GM12878 (cell line): ENCODE measurements around the gene TGM5. TPM values are rescaled to one million over a fixed set of nuclear protein-coding genes. Genes with fewer than 3 reads are reported as not detected.

Source experiments
- ATAC-seq: fragments of 200-7000 bp; cut with Tn5 transposase; 3 replicates; pipeline ENCODE4 v1.9.1; 2020; ENCODE audit warnings: mild to moderate bottlenecking, moderate library complexity
- BruUV-seq: library from RNA; stranded (reverse); fragments of 400-500 nt; replicated peaks from 2 replicates; lab custom pipeline; 2021; lab: Mats Ljungman, UMichigan
- CTCF ChIA-PET: fragments of 300-600 bp; sonication (Branson Sonifier 250); formaldehyde crosslinking; extraction: SDS; loops from one replicate; lab custom pipeline; 2021; ENCODE audit warnings: inconsistent platforms; lab: Yijun Ruan, JAX
- POLR2A ChIA-PET: fragments of 350-600 bp; formaldehyde crosslinking; extraction: SDS; loops from one replicate; lab custom pipeline; 2021; ENCODE audit warnings: inconsistent platforms; lab: Charles Lee
- RAD21 ChIA-PET: fragments of 300-600 bp; sonication (Branson Sonifier 250); formaldehyde crosslinking; loops from one replicate; lab custom pipeline; 2023; ENCODE audit warnings: antibody characterized with exemption; ENCODE audit not compliant: unreplicated experiment; lab: Charles Lee
- SMC1A ChIA-PET: fragments of 300-600 bp; sonication (Branson Sonifier 250); formaldehyde crosslinking; loops from one replicate; lab custom pipeline; 2023; ENCODE audit not compliant: unreplicated experiment, uncharacterized antibody; lab: Charles Lee
- DNase-seq: peaks from one replicate; pipeline ENCODE4 v3.0.0-alpha.2; 2011; ENCODE audit warnings: low read depth, low spot score
- FAIRE-seq: peaks from 3 replicates; lab custom pipeline; 2011; peaks lifted over from hg19 to GRCh38; lab: Jason Lieb, UNC
- H2AFZ ChIP-seq: 2 replicates; pipeline ENCODE4 v1.6.0; 2011; ENCODE audit warnings: low read depth, low read length, control low read depth; ENCODE audit not compliant: control insufficient read depth
- H3K27ac ChIP-seq: 2 replicates; pipeline ENCODE4 v1.5.1; 2011; ENCODE audit warnings: control low read depth; ENCODE audit not compliant: control insufficient read depth, insufficient read depth
- H3K27me3 ChIP-seq, 2 experiments: replicated peaks in 1 of 2; 2 replicates each; pipeline versions ENCODE4 v1.6.0 to v1.6.1; 2011; ENCODE audit warnings: low read length in 1 of 2; ENCODE audit not compliant: control insufficient read depth in 2 of 2, insufficient read depth in 2 of 2
- H3K36me3 ChIP-seq, 2 experiments: 2 replicates each; pipeline ENCODE4 v1.5.1; 2011; ENCODE audit warnings: low read length in 1 of 2; ENCODE audit not compliant: control insufficient read depth in 2 of 2, insufficient read depth in 2 of 2
- H3K4me1 ChIP-seq: 2 replicates; pipeline ENCODE4 v1.6.1; 2011; ENCODE audit warnings: mild to moderate bottlenecking, low read length, moderate library complexity, mixed read lengths; ENCODE audit not compliant: control insufficient read depth, insufficient read depth
- H3K4me2 ChIP-seq: 2 replicates; pipeline ENCODE4 v1.6.0; 2011; ENCODE audit warnings: control low read depth; ENCODE audit not compliant: control insufficient read depth, insufficient read depth
- H3K4me3 ChIP-seq: fragments of 200-600 bp; sonication (generic); 2 replicates; pipeline ENCODE4 v1.5.1; 2016
- H3K79me2 ChIP-seq: 2 replicates; pipeline ENCODE4 v1.6.0; 2011; ENCODE audit warnings: low read length; ENCODE audit not compliant: control insufficient read depth, insufficient read depth
- H3K9ac ChIP-seq: 2 replicates; pipeline ENCODE4 v1.8.0; 2011; ENCODE audit warnings: low read length, control low read depth, mixed read lengths; ENCODE audit not compliant: control insufficient read depth, insufficient read depth
- H3K9me3 ChIP-seq: replicated peaks from 3 replicates; pipeline ENCODE4 v1.5.1; 2011; ENCODE audit warnings: mild to moderate bottlenecking, low read length; ENCODE audit not compliant: control insufficient read depth, insufficient read depth
- H4K20me1 ChIP-seq: 2 replicates; pipeline ENCODE4 v1.6.0; 2011; ENCODE audit not compliant: control insufficient read depth, insufficient read depth
- E4F1 ChIP-seq: fragments of 450-650 bp; IDR thresholded peaks from 2 replicates; pipeline ENCODE4 v1.6.1; 2018; ENCODE audit warnings: borderline replicate concordance, mild to moderate bottlenecking; ENCODE audit not compliant: partially characterized antibody
- EGR1 ChIP-seq, 2 experiments: IDR thresholded peaks; 1 replicate in 1 of 2; 2 replicates in 1 of 2; pipeline ENCODE4 v1.6.1; 2011 to 2012; ENCODE audit warnings: low read depth in 2 of 2, low read length in 2 of 2, borderline replicate concordance in 1 of 2, mild to moderate bottlenecking in 1 of 2, moderate library complexity in 1 of 2
- GATAD2B ChIP-seq: fragments of 450-650 bp; conservative IDR thresholded peaks from 2 replicates; pipeline ENCODE4 v1.6.1; 2017; ENCODE audit warnings: low read depth, mild to moderate bottlenecking, moderate library complexity
- IKZF2 ChIP-seq, 2 experiments: fragments of 450-650 bp; IDR thresholded peaks; 2 replicates each; pipeline ENCODE4 v1.6.1; 2017; ENCODE audit warnings: mild to moderate bottlenecking in 2 of 2, moderate library complexity in 2 of 2
- NR2C1 ChIP-seq: fragments of 450-650 bp; IDR thresholded peaks from 2 replicates; pipeline ENCODE4 v1.6.1; 2017; ENCODE audit warnings: antibody characterized with exemption, mild to moderate bottlenecking, moderate library complexity
- NR2C2 ChIP-seq: IDR thresholded peaks from 2 replicates; pipeline ENCODE4 v1.6.1; 2011; ENCODE audit warnings: borderline replicate concordance, low read depth; ENCODE audit not compliant: control insufficient read depth, insufficient read length
- RAD21 ChIP-seq: IDR thresholded peaks from 2 replicates; pipeline ENCODE4 v1.6.1; 2011; ENCODE audit warnings: mild to moderate bottlenecking, low read depth, low read length, moderate library complexity; ENCODE audit not compliant: insufficient read depth
- RFX5 ChIP-seq: IDR thresholded peaks from 2 replicates; pipeline ENCODE4 v1.6.1; 2011; ENCODE audit warnings: low read depth, low read length, improper control_type of control experiment
- SIX5 ChIP-seq: IDR thresholded peaks from 2 replicates; pipeline ENCODE4 v1.6.1; 2011; ENCODE audit warnings: mild to moderate bottlenecking, low read depth, low read length, moderate library complexity; ENCODE audit not compliant: severe bottlenecking
- TARDBP ChIP-seq: IDR thresholded peaks from 2 replicates; pipeline ENCODE4 v1.6.1; 2016; ENCODE audit warnings: borderline replicate concordance
- ZNF217 ChIP-seq: fragments of 450-650 bp; IDR thresholded peaks from 2 replicates; pipeline ENCODE4 v1.6.1; 2017; ENCODE audit warnings: antibody characterized with exemption, mild to moderate bottlenecking
- ZNF592 ChIP-seq: fragments of 450-650 bp; IDR thresholded peaks from 2 replicates; pipeline ENCODE4 v1.6.1; 2017; ENCODE audit warnings: mild to moderate bottlenecking, moderate library complexity
- ZNF687 ChIP-seq: fragments of 450-650 bp; IDR thresholded peaks from 2 replicates; pipeline ENCODE4 v1.6.1; 2017; ENCODE audit warnings: mild to moderate bottlenecking, moderate library complexity
- WGBS: methylation state at CpG from one replicate; pipeline ENCODE4 v1.1.6; 2016; ENCODE audit warnings: low lambda C conversion rate; ENCODE audit not compliant: insufficient replicate concordance, insufficient coverage; ENCODE audit errors: missing lambda C conversion rate; 5-methylcytosine and 5-hydroxymethylcytosine counted together
- in situ Hi-C: fragments of 300-500 bp; cut with MboI; formaldehyde crosslinking; loops from 9 replicates; pipeline ENCODE4 v1.14.3; 2018; ENCODE audit warnings: mixed read lengths
- intact Hi-C: fragments of 100-400 bp; cut with micrococcal nuclease; formaldehyde crosslinking; loops from one replicate; pipeline ENCODE4 v1.14.2; 2022; ENCODE audit not compliant: unreplicated experiment
- polyA plus RNA-seq, 11 experiments: library from polyadenylated mRNA; depleted of rRNA in 4 of 11; unstranded in 6 of 11; stranded (reverse) in 5 of 11; fragments of >200 nt; fragmentation: Nextera tagmentation in 4 of 11; fragmentation: Illumina TruSeq in 1 of 11; extraction: Ambion mirVana in 4 of 11; extraction: Trizol in 1 of 11; gene quantifications; 1 replicate in 1 of 11; 2 replicates in 10 of 11; pipeline versions ENCODE4 v1.2.1 to v1.2.3, GENCODE V29; 2011 to 2016; ENCODE audit warnings: inconsistent platforms in 2 of 11, missing spikeins in 2 of 11, low read depth in 1 of 11
- total RNA-seq, 4 experiments: library from RNA; depleted of rRNA in 3 of 4; stranded (reverse); fragments of >200 nt in 3 of 4; fragmentation: Illumina TruSeq in 1 of 4; extraction: Trizol in 1 of 4; gene quantifications; 2 replicates each; pipeline versions ENCODE4 v1.2.1 to v1.2.3, GENCODE V29; 2013 to 2021

Gene TGM5
- total and polyA plus RNA-seq, 10 of the 15 experiments (the other 5 are each of a cell fraction or from before 2014, with no cell fraction given), result 4.4 to 27.1 (median 5.6) TPM

GRCh38 chr15:43243020-43243645 is 23.6 kb downstream of the TGM5 start:
- H3K36me3 ChIP-seq, result no peaks in the 10 kb centered on the region
- RAD21 ChIA-PET, result interaction anchor here (0.5 to 1.3 kb wide), 4 partner anchors 23 to 1055 kb away, joined by 3 to 6 read pairs (median 3); no protein-coding TSS in a partner anchor
- peaks cover 20% of the 10 kb centered on the region for H3K4me1 ChIP-seq
- DNase-seq (no peak), FAIRE-seq (no peak), ATAC-seq (no peak)
- CTCF ChIA-PET, result interaction anchor here (1.9 to 4.1 kb wide), 3 partner anchors 11 to 42 kb away, joined by 5 to 24 read pairs (median 7); no protein-coding TSS in a partner anchor
- POLR2A ChIA-PET, result no interaction called here
- no peak overlapping the region for H3K9ac ChIP-seq
- H3K27ac ChIP-seq, result no peak overlapping the region
- in situ Hi-C loops (no loop called here), intact Hi-C loops (no loop called here)
- whole genome bisulfite sequencing, result 86% methylated on average over 2 of the region's 2 CpGs
- no peaks in the 10 kb centered on the region for H4K20me1 ChIP-seq
- H2AFZ ChIP-seq, result no peak overlapping the region
- H3K4me3 ChIP-seq, result no peak overlapping the region
- BruUV-seq, result no TSS peak
- no peaks in the 10 kb centered on the region for H3K27me3 ChIP-seq
- no peaks in the 10 kb centered on the region for H3K9me3 ChIP-seq
- H3K79me2 ChIP-seq, result no peaks in the 10 kb centered on the region
- H3K4me2 ChIP-seq, result no peak overlapping the region
- SMC1A ChIA-PET, result interaction anchor here (1.0 to 2.6 kb wide), 4 partner anchors 8 to 42 kb away, joined by 5 to 18 read pairs (median 6); no protein-coding TSS in a partner anchor
- TF ChIP-seq RAD21 (no peak), ZNF687 (no peak), ZNF217 (no peak), NR2C2 (no peak), E4F1 (no peak), TARDBP (no peak), RFX5 (no peak), ZNF592 (no peak), GATAD2B (no peak), NR2C1 (no peak), EGR1 (IDR thresholded peaks at IDR 0.05; ENCODE audit: borderline replicate concordance in 1 of 2, low read depth in 2 of 2, low read length in 2 of 2) (no peak), IKZF2 (IDR thresholded peaks at IDR 0.05) (no peak), SIX5 (no peak)
